Measurements from ENCODE around the gene ELOVL7. TPM values are rescaled to one million over a fixed set of nuclear protein-coding genes. Genes with fewer than 3 reads are reported as not detected.
"Not testable (repeated sequence)": the region's sequence is repeated elsewhere in the genome, so short reads cannot be mapped to it uniquely, and the experiment has no call there.

Gene ELOVL7
- total and polyA plus RNA-seq, 2 experiments from 2014 or later: 0.42 to 1.6 TPM

DNA sequence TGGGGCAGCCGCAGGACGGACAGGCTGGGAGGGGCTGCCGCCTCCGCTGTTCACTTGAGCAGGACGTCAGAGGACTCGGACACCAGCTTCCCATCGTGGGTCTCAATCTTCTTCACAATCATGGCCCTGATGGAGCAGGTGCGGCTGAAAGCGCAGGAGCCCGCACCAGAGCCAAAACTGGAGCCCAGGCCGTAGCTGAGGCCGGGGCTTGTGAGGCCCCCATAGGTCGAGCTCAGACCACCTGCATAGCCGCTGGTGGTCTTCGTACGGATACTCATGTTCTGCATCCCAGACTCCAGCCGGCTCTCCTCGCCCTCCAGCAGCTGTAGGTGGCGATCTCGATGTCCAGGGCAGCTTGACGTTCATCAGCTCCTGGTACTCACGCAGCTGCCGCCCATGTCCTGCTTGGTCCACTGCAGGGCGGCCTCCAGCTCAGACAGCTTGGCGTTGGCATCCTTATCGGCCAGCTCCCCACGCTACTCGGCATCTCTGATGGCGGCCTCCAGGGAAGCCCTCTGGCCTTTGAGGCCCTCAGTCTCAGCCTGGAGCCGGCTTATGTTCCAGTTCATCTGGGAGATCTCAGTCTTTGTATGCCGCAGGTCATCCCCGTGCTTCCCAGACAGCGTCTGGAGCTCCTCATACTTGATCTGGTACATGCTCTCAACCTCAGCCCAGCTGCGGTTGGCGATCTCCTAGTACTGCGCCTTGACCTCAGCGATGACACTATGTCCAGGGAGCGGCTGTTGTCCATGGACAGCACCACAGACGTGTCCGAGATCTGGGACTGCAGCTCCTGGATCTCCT is 100.4 kb downstream of the ELOVL7 start:
- TF ChIP-seq, protein P1, sequence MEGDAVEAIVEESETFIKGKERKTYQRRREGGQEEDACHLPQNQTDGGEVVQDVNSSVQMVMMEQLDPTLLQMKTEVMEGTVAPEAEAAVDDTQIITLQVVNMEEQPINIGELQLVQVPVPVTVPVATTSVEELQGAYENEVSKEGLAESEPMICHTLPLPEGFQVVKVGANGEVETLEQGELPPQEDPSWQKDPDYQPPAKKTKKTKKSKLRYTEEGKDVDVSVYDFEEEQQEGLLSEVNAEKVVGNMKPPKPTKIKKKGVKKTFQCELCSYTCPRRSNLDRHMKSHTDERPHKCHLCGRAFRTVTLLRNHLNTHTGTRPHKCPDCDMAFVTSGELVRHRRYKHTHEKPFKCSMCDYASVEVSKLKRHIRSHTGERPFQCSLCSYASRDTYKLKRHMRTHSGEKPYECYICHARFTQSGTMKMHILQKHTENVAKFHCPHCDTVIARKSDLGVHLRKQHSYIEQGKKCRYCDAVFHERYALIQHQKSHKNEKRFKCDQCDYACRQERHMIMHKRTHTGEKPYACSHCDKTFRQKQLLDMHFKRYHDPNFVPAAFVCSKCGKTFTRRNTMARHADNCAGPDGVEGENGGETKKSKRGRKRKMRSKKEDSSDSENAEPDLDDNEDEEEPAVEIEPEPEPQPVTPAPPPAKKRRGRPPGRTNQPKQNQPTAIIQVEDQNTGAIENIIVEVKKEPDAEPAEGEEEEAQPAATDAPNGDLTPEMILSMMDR (IDR thresholded peaks at IDR 0.05; ENCODE audit: low read depth, low read length): no peak
- Histone ChIP-seq H3K27ac (no peak overlapping the region), H3K9me3 (ENCODE audit: low read depth) (no peaks in the 10 kb centered on the region), H3K4me3 (no peak overlapping the region), H3K4me1 (ENCODE audit: low read depth) (no peaks in the 10 kb centered on the region), H3K36me3 (no peaks in the 10 kb centered on the region), H3K27me3 (no peaks in the 10 kb centered on the region)
- DNase-seq (ENCODE audit: low read depth in 1 of 2, low spot score in 1 of 2): no peak

DNA sequence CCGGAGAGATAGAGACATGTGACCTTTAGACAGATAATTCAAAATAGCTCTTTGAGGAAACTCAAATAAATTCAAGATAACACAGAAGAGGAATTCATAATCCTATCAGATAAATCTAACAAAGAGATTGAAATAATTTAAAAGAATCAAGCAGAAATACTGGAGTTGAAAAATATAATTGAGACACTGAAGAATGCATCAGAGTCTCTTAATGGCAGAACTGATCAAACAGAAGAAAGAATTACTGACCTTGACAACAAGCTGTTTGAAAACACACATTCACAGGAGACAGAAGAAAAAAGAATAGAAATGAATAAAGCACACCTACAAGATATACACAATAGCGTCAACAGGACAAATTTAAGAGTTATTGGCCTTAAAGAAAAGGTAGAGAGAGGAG is 103.7 kb downstream of the ELOVL7 start:
- H3K9me3 ChIP-seq (ENCODE audit: low read depth): no peaks in the 10 kb centered on the region
- H3K4me1 ChIP-seq (ENCODE audit: low read depth): no peaks in the 10 kb centered on the region

DNA sequence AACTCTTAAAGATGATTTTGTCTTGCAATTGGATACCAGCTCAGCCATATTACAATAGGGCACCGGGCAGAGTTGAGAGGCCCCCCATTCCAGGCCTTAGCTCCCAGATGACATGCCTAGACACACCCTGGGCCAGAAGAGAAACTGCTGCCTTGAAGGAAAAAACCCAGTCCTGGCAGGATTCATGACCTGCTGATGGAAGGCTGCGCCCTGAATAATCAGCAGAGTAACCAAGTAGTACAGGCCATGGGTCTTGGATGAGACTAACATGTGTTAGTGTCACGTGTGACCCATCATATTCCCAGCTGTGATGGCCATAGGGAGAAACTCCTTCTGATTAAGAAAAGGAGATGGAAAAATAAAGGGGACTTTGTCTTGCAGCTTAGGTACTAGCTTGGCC is 105.1 kb downstream of the ELOVL7 start:
- Histone ChIP-seq H3K27me3 (no peaks in the 10 kb centered on the region), H3K27ac (no peak overlapping the region), H3K4me1 (ENCODE audit: low read depth) (no peaks in the 10 kb centered on the region), H3K4me3 (no peak overlapping the region), H3K36me3 (no peaks in the 10 kb centered on the region), H3K9me3 (ENCODE audit: low read depth) (no peaks in the 10 kb centered on the region)
- DNase-seq (ENCODE audit: low read depth in 1 of 2, low spot score in 1 of 2): no peak
- TF ChIP-seq, protein P1 (IDR thresholded peaks at IDR 0.05; ENCODE audit: low read depth, low read length): no peak

More for the DNA sequence above, 103.7 kb downstream of the ELOVL7 start:
- no peaks in the 10 kb centered on the region for H3K27me3 ChIP-seq
- DNase-seq (ENCODE audit: low read depth in 1 of 2, low spot score in 1 of 2): no peak
- TF ChIP-seq, protein P1 (IDR thresholded peaks at IDR 0.05; ENCODE audit: low read depth, low read length): no peak
- H3K4me3 ChIP-seq: no peak overlapping the region
- H3K27ac ChIP-seq: no peak overlapping the region
- no peaks in the 10 kb centered on the region for H3K36me3 ChIP-seq

- no peak for DNase-seq (ENCODE audit: low read depth in 1 of 2, low spot score in 1 of 2)
- TF ChIP-seq, protein P1 (IDR thresholded peaks at IDR 0.05; ENCODE audit: low read depth, low read length): no peak
- no peaks in the 10 kb centered on the region for H3K4me1 ChIP-seq (ENCODE audit: low read depth)
- H3K36me3 ChIP-seq: no peaks in the 10 kb centered on the region
- H3K4me3 ChIP-seq: no peak overlapping the region
- H3K9me3 ChIP-seq (ENCODE audit: low read depth): no peaks in the 10 kb centered on the region
- H3K27ac ChIP-seq: no peak overlapping the region
- H3K27me3 ChIP-seq: no peaks in the 10 kb centered on the region
Observed at GRCh38 chr5:60738461-60738860, 105.6 kb downstream of the ELOVL7 start.

GRCh38 chr5:60730858-60731257 is 113.2 kb downstream of the ELOVL7 start:
- H3K9me3 ChIP-seq (ENCODE audit: low read depth); H3K27ac ChIP-seq; DNase-seq (ENCODE audit: low read depth in 1 of 2, low spot score in 1 of 2); H3K36me3 ChIP-seq; H3K4me3 ChIP-seq; H3K4me1 ChIP-seq (ENCODE audit: low read depth); H3K27me3 ChIP-seq: not testable (repeated sequence)

- no peaks in the 10 kb centered on the region for H3K4me1 ChIP-seq (ENCODE audit: low read depth)
- TF ChIP-seq, protein P1 (IDR thresholded peaks at IDR 0.05; ENCODE audit: low read depth, low read length): no peak
- no peaks in the 10 kb centered on the region for H3K36me3 ChIP-seq
- H3K4me3 ChIP-seq: no peak overlapping the region
- no peak overlapping the region for H3K27ac ChIP-seq
- H3K27me3 ChIP-seq: no peaks in the 10 kb centered on the region
- no peak for DNase-seq (ENCODE audit: low read depth in 1 of 2, low spot score in 1 of 2)
- no peaks in the 10 kb centered on the region for H3K9me3 ChIP-seq (ENCODE audit: low read depth)
Observed at GRCh38 chr5:60727033-60727679, 116.9 kb downstream of the ELOVL7 start.
